CD4-positive, alpha-beta T cell treated with Interleukin-10 for 1 hour (primary cell): ENCODE results near the gene ELP4.
"Not testable (repeated sequence)": the region's sequence is repeated elsewhere in the genome, so short reads cannot be mapped to it uniquely, and the experiment has no call there.

Source experiments
- DNase-seq: peaks from one replicate; pipeline ENCODE4 v3.0.0-alpha.2; 2020

Gene ELP4

GRCh38 chr11:31509429-31510345 is at the start of gene ELP4, which contains the start of gene IMMP1L:
Gene ELP4 (plus strand): TSS chr11:31509767. CDS start chr11:31509785, 18 bp downstream.
Gene IMMP1L (minus strand): TSS chr11:31509622. CDS start chr11:31463276, 46,346 bp downstream.
- peak; percentile 97 for DNase-seq

GRCh38 chr11:31464436-31464835 is 45.1 kb upstream of the ELP4 start:
- no peak for DNase-seq

GRCh38 chr11:31474083-31474482 is 35.5 kb upstream of the ELP4 start:
- no peak for DNase-seq

GRCh38 chr11:31477528-31478222 is 31.9 kb upstream of the ELP4 start:
- DNase-seq, result no peak

GRCh38 chr11:31478223-31478590 is 31.4 kb upstream of the ELP4 start:
- no peak for DNase-seq

GRCh38 chr11:31479066-31479465 is 30.5 kb upstream of the ELP4 start:
- no peak for DNase-seq

GRCh38 chr11:31480930-31481329 is 28.6 kb upstream of the ELP4 start:
- DNase-seq, result no peak

- DNase-seq, result no peak
These were observed 25.1 kb upstream of the ELP4 start for GRCh38 chr11:31484497-31484896.

GRCh38 chr11:31487848-31488247 is 21.7 kb upstream of the ELP4 start:
- peak; percentile 33 for DNase-seq

- no peak for DNase-seq
These were observed 17.1 kb upstream of the ELP4 start for GRCh38 chr11:31492320-31492913.

GRCh38 chr11:31493235-31493634 is 16.3 kb upstream of the ELP4 start:
- no peak for DNase-seq

GRCh38 chr11:31493762-31494161 is 15.8 kb upstream of the ELP4 start:
- DNase-seq, result not testable (repeated sequence)

- DNase-seq, result no peak
These were observed 9.9 kb upstream of the ELP4 start for GRCh38 chr11:31499576-31500178.

- DNase-seq, result no peak
These were observed 9.0 kb upstream of the ELP4 start for GRCh38 chr11:31500560-31500959.

- no peak for DNase-seq
These were observed 527 bp upstream of the ELP4 start for GRCh38 chr11:31509051-31509428.

- DNase-seq, result no peak
These were observed 2.5 kb downstream of the ELP4 start for GRCh38 chr11:31512117-31512516.

GRCh38 chr11:31521497-31522150 is 12.1 kb downstream of the ELP4 start:
- DNase-seq, result no peak

- DNase-seq, result no peak
These were observed 19.6 kb downstream of the ELP4 start for GRCh38 chr11:31529189-31529588.

GRCh38 chr11:31529701-31530100 is 20.1 kb downstream of the ELP4 start:
- DNase-seq, result no peak

- DNase-seq, result no peak
These were observed 21.7 kb downstream of the ELP4 start for GRCh38 chr11:31531293-31531692.

GRCh38 chr11:31535479-31535878 is 25.9 kb downstream of the ELP4 start:
- no peak for DNase-seq

- DNase-seq, result no peak
These were observed 33.3 kb downstream of the ELP4 start for GRCh38 chr11:31542862-31543261.

GRCh38 chr11:31555938-31556337 is 46.4 kb downstream of the ELP4 start:
- DNase-seq, result no peak
